Heart right ventricle (tissue), 16 donors: ENCODE results near the gene KIF14. TPM values are rescaled to one million over a fixed set of nuclear protein-coding genes. Genes with fewer than 3 reads are reported as not detected.
A peak's percentile ranks its signal among the peaks of the same experiment; 100 is the strongest.

Source experiments
- ATAC-seq, 8 donors: fragments of 200-7000 bp; cut with Tn5 transposase; one replicate each; pipeline ENCODE4 v1.9.1; 2020; ENCODE audit warnings: mild to moderate bottlenecking in 8 of 8, moderate library complexity in 8 of 8, moderate number of reproducible peaks in 1 of 8
- DNase-seq, 2 donors: peaks; one replicate each; pipeline ENCODE4 v3.0.0-alpha.2; 2020
- H3K27ac ChIP-seq, 10 donors: fragments of 200-600 bp; sonication (generic) in 2 of 10; one replicate each; pipeline versions ENCODE4 v1.5.0 to v1.8.0; 2020 to 2022; ENCODE audit warnings: mild to moderate bottlenecking in 3 of 10
- H3K27me3 ChIP-seq, 7 donors: fragments of 200-600 bp; one replicate each; pipeline ENCODE4 v1.8.0; 2021 to 2022; ENCODE audit warnings: mild to moderate bottlenecking in 2 of 7
- H3K36me3 ChIP-seq, 9 donors: fragments of 200-600 bp; sonication (generic) in 1 of 9; one replicate each; pipeline versions ENCODE4 v1.5.0 to v1.8.0; 2020 to 2022; ENCODE audit warnings: mild to moderate bottlenecking in 2 of 9
- H3K4me1 ChIP-seq, 9 donors: fragments of 200-600 bp; sonication (generic) in 1 of 9; one replicate each; pipeline versions ENCODE4 v1.5.0 to v1.8.0; 2020 to 2022; ENCODE audit warnings: mild to moderate bottlenecking in 4 of 9
- H3K4me3 ChIP-seq, 10 donors: fragments of 200-600 bp; sonication (generic) in 2 of 10; one replicate each; pipeline versions ENCODE4 v1.5.0 to v1.8.0; 2020 to 2022; ENCODE audit warnings: mild to moderate bottlenecking in 7 of 10, moderate library complexity in 2 of 10
- H3K9me3 ChIP-seq, 11 donors: fragments of 200-600 bp in 10 of 11; sonication (generic) in 2 of 11; one replicate each; pipeline versions ENCODE4 v1.5.0 to v1.8.0; 2013 to 2022; ENCODE audit warnings: mild to moderate bottlenecking in 2 of 11, control low read depth in 1 of 11, moderate library complexity in 1 of 11
- WGBS, 2 donors: extraction: QIAGEN DNeasy Blood & Tissue Kit; methylation state at CpG; one replicate each; pipeline ENCODE4 v1.1.7; 2013; ENCODE audit warnings: inconsistent platforms in 1 of 2; 5-methylcytosine and 5-hydroxymethylcytosine counted together
- intact Hi-C, 10 donors: fragments of 100-400 bp; cut with DNase I; formaldehyde crosslinking; loops; one replicate each; pipeline versions ENCODE4 v1.11.1 to v1.14.2; 2022
- polyA plus RNA-seq, 2 donors: library from polyadenylated mRNA; stranded (reverse); fragments of 200-250 nt; gene quantifications; one replicate each; pipeline ENCODE4 v1.2.3, GENCODE V29; 2013
- total RNA-seq, 10 donors: library from RNA; stranded (reverse); fragmentation: NEBNext Ultra II Directional in 3 of 10; extraction: Animal tissue kit (Norgen Biotek cat#: 25700) in 3 of 10; gene quantifications; one replicate each; pipeline versions ENCODE4 v1.2.1 to v1.2.4, GENCODE V29; 2021 to 2023
- TF ChIP-seq, protein P1 (sequence below), 9 donors: fragments of 200-600 bp; sonication (generic) in 2 of 9; IDR thresholded peaks; one replicate each; pipeline versions ENCODE4 v1.5.0 to v1.8.0; 2021 to 2022; ENCODE audit warnings: antibody characterized with exemption in 9 of 9, mild to moderate bottlenecking in 5 of 9, moderate library complexity in 1 of 9
- donor health status: Arrhythmogenic right ventricular cardiomyopathy.
- donor health status: ischemic (EF 13 %, LVEDD 7.1; RV severe dilation, severe dysfunction).
- donor health status: healthy with polysubstance abuse.
- donor health status: DM: no; HTN: yes; CAD: no.
- donor health status: DM: no; HTN: no; CAD: no.
- donor health status: ischemic (EF 25% LVEDD 6.9; RV normal size, moderate dysfunction).
- donor health status: ischemic (EF 25% LVEDD 5.7; RV mildly dilated, moderate dysfunction).
- donor health status: healthy.
- donor health status: DM: yes; HTN: yes; CAD: no.
- donor health status: Ischemic cardiomyopathy.
- donor health status: ischemic (EF 35%, LVEDD 5.7; RV mildly dilated, moderate dysfunction).
- donor health status: nonischemic (EF 11% LVEDD 7.7; RV severe dilation, severe dysfunction).
- donor health status: DM: yes; HTN: yes; CAD: no.
- donor health status: PGD.
- donor health status: ischemic (EF 29% LVEDD 5.4; RV normal size, mild dysfunction).
- donor health status: nonischemic (EF 23%, LVEDD 6.1; RV moderate dilation, normal function).

KIF14 gene
- total and polyA plus RNA-seq, 12 donors: under 0.01 to 1.3 (median 0.05) TPM; not detected in 2

DNA sequence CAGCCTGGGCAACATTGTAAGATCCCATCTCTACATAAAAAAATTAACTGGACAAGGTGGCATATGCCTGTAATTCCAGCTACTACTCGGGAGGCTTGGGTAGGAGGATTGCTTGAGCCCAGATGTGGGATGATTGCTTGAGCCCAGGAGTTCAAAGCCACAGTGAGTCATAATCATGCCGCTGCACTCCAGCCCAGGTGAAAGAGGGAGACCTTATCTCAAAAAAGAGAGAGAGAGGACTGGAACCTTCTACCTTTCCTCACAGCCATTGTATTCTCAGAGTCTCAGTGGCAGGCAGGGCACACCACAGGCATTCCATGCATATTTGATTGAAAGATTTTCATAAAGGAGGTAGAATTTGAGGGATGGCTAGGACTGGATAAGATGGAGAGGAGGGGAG, 78.4 kb downstream of the KIF14 start:
- DNase-seq (no peak), ATAC-seq (no peak)
- Histone ChIP-seq H3K36me3 (no peaks in the 10 kb centered on the region), H3K4me3 (no peak overlapping the region), H3K27me3 (peaks cover 0 to 7% (median 0%) of the 10 kb centered on the region in 7 donors), H3K9me3 (no peaks in the 10 kb centered on the region), H3K4me1 (no peaks in the 10 kb centered on the region), H3K27ac (no peak overlapping the region)
- TF ChIP-seq, protein P1, sequence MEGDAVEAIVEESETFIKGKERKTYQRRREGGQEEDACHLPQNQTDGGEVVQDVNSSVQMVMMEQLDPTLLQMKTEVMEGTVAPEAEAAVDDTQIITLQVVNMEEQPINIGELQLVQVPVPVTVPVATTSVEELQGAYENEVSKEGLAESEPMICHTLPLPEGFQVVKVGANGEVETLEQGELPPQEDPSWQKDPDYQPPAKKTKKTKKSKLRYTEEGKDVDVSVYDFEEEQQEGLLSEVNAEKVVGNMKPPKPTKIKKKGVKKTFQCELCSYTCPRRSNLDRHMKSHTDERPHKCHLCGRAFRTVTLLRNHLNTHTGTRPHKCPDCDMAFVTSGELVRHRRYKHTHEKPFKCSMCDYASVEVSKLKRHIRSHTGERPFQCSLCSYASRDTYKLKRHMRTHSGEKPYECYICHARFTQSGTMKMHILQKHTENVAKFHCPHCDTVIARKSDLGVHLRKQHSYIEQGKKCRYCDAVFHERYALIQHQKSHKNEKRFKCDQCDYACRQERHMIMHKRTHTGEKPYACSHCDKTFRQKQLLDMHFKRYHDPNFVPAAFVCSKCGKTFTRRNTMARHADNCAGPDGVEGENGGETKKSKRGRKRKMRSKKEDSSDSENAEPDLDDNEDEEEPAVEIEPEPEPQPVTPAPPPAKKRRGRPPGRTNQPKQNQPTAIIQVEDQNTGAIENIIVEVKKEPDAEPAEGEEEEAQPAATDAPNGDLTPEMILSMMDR (IDR thresholded peaks at IDR 0.05): no peak
- intact Hi-C loops: no loop called here
- WGBS, 2 donors: 87 to 97% methylated on average over 2 of the region's 2 CpGs

DNA sequence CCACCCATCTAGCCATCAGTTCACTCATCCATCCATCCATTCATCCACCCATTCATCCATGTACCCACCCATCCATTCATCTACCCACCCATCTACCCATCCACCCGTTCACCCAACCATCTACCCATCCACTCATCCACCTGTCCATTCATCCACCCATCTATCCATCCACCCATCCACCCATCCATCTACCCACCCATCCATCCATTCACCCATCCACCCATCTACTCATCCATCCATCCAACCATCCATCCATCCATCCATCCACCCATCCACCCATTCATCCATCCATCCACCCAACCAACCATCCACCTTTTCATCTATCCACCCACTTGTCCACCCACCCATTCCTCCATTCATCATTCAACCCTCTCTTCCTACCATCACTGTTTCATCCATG, 80.3 kb downstream of the KIF14 start:
- Histone ChIP-seq H3K36me3 (no peaks in the 10 kb centered on the region), H3K4me1 (no peaks in the 10 kb centered on the region), H3K4me3 (no peak overlapping the region), H3K27ac (no peak overlapping the region), H3K9me3 (no peaks in the 10 kb centered on the region), H3K27me3 (peaks cover 0 to 8% (median 0%) of the 10 kb centered on the region in 7 donors)
- intact Hi-C loops: no loop called here
- DNase-seq: no peak
- ATAC-seq: no peak
- 88 to 95% methylated on average over 1 of the region's 1 CpG for WGBS, 2 donors
- TF ChIP-seq, protein P1 (IDR thresholded peaks at IDR 0.05): no peak

DNA sequence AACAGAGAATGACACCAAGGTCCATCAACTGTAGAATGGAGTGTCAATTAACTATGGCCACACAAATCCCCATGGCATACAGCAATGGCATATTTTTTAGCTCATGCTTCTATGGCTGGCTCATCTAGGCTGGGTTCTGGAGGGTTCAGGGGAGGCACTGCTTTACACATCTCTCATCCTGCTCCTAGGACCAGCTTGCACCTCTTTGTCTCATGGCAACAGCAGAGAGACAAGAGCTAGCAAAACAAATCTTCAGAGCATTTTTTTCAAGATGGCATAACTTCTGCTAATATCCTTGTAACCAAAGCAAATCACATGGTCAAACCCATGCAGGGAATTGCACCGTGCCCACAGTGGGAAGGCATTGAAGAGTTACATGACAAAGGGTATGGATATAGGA, 82.4 kb downstream of the KIF14 start:
- 80 to 88% methylated on average over 1 of the region's 1 CpG for WGBS, 2 donors
- Histone ChIP-seq H3K36me3 (no peaks in the 10 kb centered on the region), H3K4me3 (no peak overlapping the region), H3K4me1 (no peaks in the 10 kb centered on the region), H3K27me3 (peaks cover 0 to 9% (median 0%) of the 10 kb centered on the region in 7 donors), H3K9me3 (no peaks in the 10 kb centered on the region), H3K27ac (no peak overlapping the region)
- TF ChIP-seq, protein P1 (IDR thresholded peaks at IDR 0.05): no peak
- no peak for ATAC-seq
- intact Hi-C loops: no loop called here
- DNase-seq: no peak

DNA sequence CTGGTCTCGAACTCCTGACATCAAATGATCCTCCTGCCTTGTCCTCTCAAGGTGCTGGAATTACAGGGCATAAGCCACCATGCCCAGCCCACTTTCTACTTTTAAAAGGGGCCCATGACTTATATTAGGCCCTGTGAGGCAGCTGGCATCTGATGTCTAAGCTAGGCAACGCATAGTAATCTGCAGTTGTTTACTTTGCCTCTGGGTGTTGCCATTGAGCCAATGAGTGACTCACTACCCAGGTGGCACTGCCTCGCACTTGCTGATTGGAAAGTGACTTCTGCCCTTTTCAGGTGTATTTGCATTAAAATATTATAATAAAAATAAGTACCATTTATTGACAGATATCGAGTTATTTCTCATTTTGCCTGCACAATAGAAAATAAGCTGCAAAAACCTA, 84.9 kb downstream of the KIF14 start:
- 73 to 77% methylated on average over 4 of the region's 4 CpGs for WGBS, 2 donors
- no peaks in the 10 kb centered on the region for H3K4me1 ChIP-seq
- intact Hi-C loops: no loop called here
- H3K36me3 ChIP-seq: no peaks in the 10 kb centered on the region
- no peak for DNase-seq
- H3K27me3 ChIP-seq: peaks cover 0 to 15% (median 0%) of the 10 kb centered on the region in 7 donors
- no peak overlapping the region for H3K4me3 ChIP-seq
- H3K27ac ChIP-seq: no peak overlapping the region
- ATAC-seq: no peak
- H3K9me3 ChIP-seq: no peaks in the 10 kb centered on the region
- TF ChIP-seq, protein P1 (IDR thresholded peaks at IDR 0.05): peak in 1 of 9 donors; percentile 25
